Activated CD8-positive, alpha-beta T cell treated with anti-CD3 and anti-CD28 coated beads for 36 hours (primary cell): ENCODE results near the gene PAK6. TPM values are rescaled to one million over a fixed set of nuclear protein-coding genes. Genes with fewer than 3 reads are reported as not detected.

Source experiments
- ATAC-seq: fragments of 200-7000 bp; cut with Tn5 transposase; one replicate; pipeline ENCODE4 v1.10.0; 2021; ENCODE audit warnings: mild to moderate bottlenecking, moderate library complexity
- CTCF ChIA-PET: fragments of 350-600 bp; sonication (Branson Sonifier 250); formaldehyde crosslinking; loops from one replicate; lab custom pipeline; 2021; ENCODE audit warnings: antibody characterized with exemption; lab: Charles Lee
- POLR2A ChIA-PET: fragments of 350-600 bp; sonication (Branson Sonifier 250); formaldehyde crosslinking; loops from one replicate; lab custom pipeline; 2021; ENCODE audit warnings: antibody characterized with exemption; lab: Charles Lee
- DNase-seq: peaks from one replicate; pipeline ENCODE4 v3.0.0-alpha.2; 2020
- H3K27ac Mint-ChIP-seq: one replicate; pipeline ENCODE4 v1.8.0; 2021; ENCODE audit warnings: mild to moderate bottlenecking, mixed read lengths
- H3K27me3 Mint-ChIP-seq: one replicate; pipeline ENCODE4 v1.8.0; 2021; ENCODE audit warnings: mixed read lengths
- H3K36me3 Mint-ChIP-seq: one replicate; pipeline ENCODE4 v1.8.0; 2021; ENCODE audit warnings: low read depth, mixed read lengths
- H3K4me1 Mint-ChIP-seq: one replicate; pipeline ENCODE4 v1.8.0; 2021; ENCODE audit warnings: low read depth, mixed read lengths
- H3K4me3 Mint-ChIP-seq: one replicate; pipeline ENCODE4 v1.8.0; 2021; ENCODE audit warnings: mild to moderate bottlenecking, moderate library complexity, mixed read lengths
- H3K9me3 Mint-ChIP-seq: one replicate; pipeline ENCODE4 v1.8.0; 2021; ENCODE audit warnings: mixed read lengths
- CTCF ChIP-seq: fragments of 200-600 bp; IDR thresholded peaks from one replicate; pipeline ENCODE4 v1.8.0; 2022; ENCODE audit warnings: antibody characterized with exemption, mild to moderate bottlenecking
- intact Hi-C: fragments of 100-400 bp; cut with micrococcal nuclease; formaldehyde crosslinking; loops from one replicate; pipeline ENCODE4 v1.10.0; 2022
- total RNA-seq, 2 experiments: library from RNA; stranded (reverse); gene quantifications; one replicate each; pipeline ENCODE4 v1.2.3, GENCODE V29; 2021

Gene PAK6
- total RNA-seq, 2 experiments from 2014 or later = 0.67 to 0.83 TPM

GRCh38 chr15:40233727-40234577 is 4.9 kb upstream of the PAK6 start:
- TF ChIP-seq CTCF = no peak
- Mint-ChIP-seq H3K27ac (no peak overlapping the region), H3K4me1 (peaks cover 4% of the 10 kb centered on the region), H3K9me3 (no peaks in the 10 kb centered on the region), H3K27me3 (peaks cover 10% of the 10 kb centered on the region), H3K36me3 (no peaks in the 10 kb centered on the region), H3K4me3 (no peak overlapping the region)
- CTCF ChIA-PET = interaction anchor here (1.2 kb wide), 1 partner anchor 40 kb away, joined by 3 read pairs; no protein-coding TSS in a partner anchor
- DNase-seq (no peak), ATAC-seq (no peak)
- POLR2A ChIA-PET = interaction anchor here (1.0 to 1.1 kb wide), 2 partner anchors 22 to 29 kb away, joined by 3 to 4 read pairs; no protein-coding TSS in a partner anchor
- intact Hi-C loops = no loop called here

GRCh38 chr15:40234783-40235182 is 4.1 kb upstream of the PAK6 start:
- Mint-ChIP-seq H3K4me1 (peaks cover 7% of the 10 kb centered on the region), H3K27ac (no peak overlapping the region), H3K9me3 (no peaks in the 10 kb centered on the region), H3K27me3 (peaks cover 16% of the 10 kb centered on the region), H3K36me3 (no peaks in the 10 kb centered on the region), H3K4me3 (no peak overlapping the region)
- no peak for DNase-seq
- no peak for TF ChIP-seq CTCF
- no peak for ATAC-seq
- intact Hi-C loops = no loop called here
- ChIA-PET POLR2A (interaction anchor here (1.0 to 1.1 kb wide), 2 partner anchors 22 to 28 kb away, joined by 3 to 4 read pairs; no protein-coding TSS in a partner anchor), CTCF (interaction anchor here (1.2 kb wide), 1 partner anchor 39 kb away, joined by 3 read pairs; no protein-coding TSS in a partner anchor)

GRCh38 chr15:40235201-40235885 is 3.5 kb upstream of the PAK6 start:
- Mint-ChIP-seq H3K27ac (no peak overlapping the region), H3K9me3 (no peaks in the 10 kb centered on the region), H3K4me1 (peaks cover 7% of the 10 kb centered on the region), H3K4me3 (no peak overlapping the region), H3K36me3 (no peaks in the 10 kb centered on the region), H3K27me3 (peaks cover 18% of the 10 kb centered on the region)
- ATAC-seq (no peak), DNase-seq (no peak)
- no peak for TF ChIP-seq CTCF
- intact Hi-C loops = no loop called here
- CTCF ChIA-PET = interaction anchor here (1.0 kb wide), 1 partner anchor 29 kb away, joined by 3 read pairs; no protein-coding TSS in a partner anchor
- POLR2A ChIA-PET = no interaction called here

GRCh38 chr15:40239404-40239692 is 485 bp downstream of the PAK6 start:
- no peaks in the 10 kb centered on the region for H3K36me3 Mint-ChIP-seq
- no peak overlapping the region for H3K27ac Mint-ChIP-seq
- ChIA-PET CTCF (interaction anchor here (1.1 to 5.9 kb wide), 5 partner anchors 16 to 40 kb away, joined by 4 to 55 read pairs (median 17); no protein-coding TSS in a partner anchor), POLR2A (interaction anchor here (1.0 kb wide), 2 partner anchors 8 to 34 kb away, joined by 3 read pairs; no protein-coding TSS in a partner anchor)
- no peak overlapping the region for H3K4me3 Mint-ChIP-seq
- intact Hi-C loops = no loop called here
- no peak for DNase-seq
- H3K4me1 Mint-ChIP-seq = peaks cover 7% of the 10 kb centered on the region
- TF ChIP-seq CTCF = no peak
- peaks cover 18% of the 10 kb centered on the region for H3K27me3 Mint-ChIP-seq
- H3K9me3 Mint-ChIP-seq = no peaks in the 10 kb centered on the region
- no peak for ATAC-seq
